Panc1 (cell line): ENCODE measurements around the gene SSH3. TPM values are rescaled to one million over a fixed set of nuclear protein-coding genes. Genes with fewer than 3 reads are reported as not detected.
A peak's percentile ranks its signal among the peaks of the same experiment; 100 is the strongest.

Experiments used
- ATAC-seq: fragments of 200-7000 bp; cut with Tn5 transposase; 2 replicates; pipeline ENCODE4 v1.9.1; 2020; ENCODE audit warnings: mild to moderate bottlenecking, moderate library complexity
- BruUV-seq: library from RNA; stranded (reverse); fragments of 400-500 nt; replicated peaks from 2 replicates; lab custom pipeline; 2021; lab: Mats Ljungman, UMichigan
- CTCF ChIA-PET: fragments of 300-600 bp; sonication (Branson Sonifier 250); formaldehyde crosslinking; loops from one replicate; lab custom pipeline; 2022; ENCODE audit warnings: antibody characterized with exemption; lab: Charles Lee
- POLR2A ChIA-PET: fragments of 300-600 bp; sonication (Branson Sonifier 250); formaldehyde crosslinking; loops from one replicate; lab custom pipeline; 2022; ENCODE audit warnings: antibody characterized with exemption; lab: Charles Lee
- DNase-seq: peaks from one replicate; pipeline ENCODE4 v3.0.0-alpha.2; 2010; ENCODE audit warnings: low read depth, low spot score
- H3K27ac ChIP-seq: 2 replicates; pipeline ENCODE4 v1.5.1; 2011; ENCODE audit warnings: mild to moderate bottlenecking, low read length, inconsistent platforms
- H3K27me3 ChIP-seq: fragments of 200-500 bp; sonication (Bioruptor generic); 2 replicates; pipeline ENCODE4 v1.6.0; 2014; ENCODE audit warnings: low read length, inconsistent platforms; ENCODE audit not compliant: control insufficient read depth, insufficient read depth
- H3K36me3 ChIP-seq: fragments of 200-500 bp; sonication (Bioruptor generic); 2 replicates; pipeline ENCODE4 v1.5.1; 2014; ENCODE audit warnings: inconsistent platforms, mild to moderate bottlenecking, low read length, moderate library complexity; ENCODE audit not compliant: control insufficient read depth, insufficient read depth
- H3K4me1 ChIP-seq: 2 replicates; pipeline ENCODE4 v1.5.1; 2011; ENCODE audit warnings: inconsistent platforms, mild to moderate bottlenecking, low read length, moderate library complexity; ENCODE audit not compliant: control insufficient read depth, insufficient read depth
- H3K4me3 ChIP-seq, 2 experiments: 2 replicates each; pipeline ENCODE4 v1.5.1; 2011 to 2012; ENCODE audit warnings: low read depth in 2 of 2, low read length in 2 of 2, mild to moderate bottlenecking in 2 of 2, inconsistent platforms in 1 of 2, moderate library complexity in 1 of 2
- H3K9me3 ChIP-seq: fragments of 200-500 bp; sonication (Bioruptor generic); 2 replicates; pipeline ENCODE4 v1.5.1; 2014; ENCODE audit warnings: low read depth, mild to moderate bottlenecking, inconsistent platforms, low read length, moderate library complexity; ENCODE audit not compliant: control insufficient read depth, insufficient read depth
- CTCF ChIP-seq: fragments of 450-650 bp; IDR thresholded peaks from 2 replicates; pipeline ENCODE4 v1.5.1; 2017; ENCODE audit warnings: mild to moderate bottlenecking
- POLR2AphosphoS5 ChIP-seq: IDR thresholded peaks from 2 replicates; pipeline ENCODE4 v1.6.1; 2012; ENCODE audit warnings: mild to moderate bottlenecking, low read depth, low read length, moderate library complexity
- SIN3A ChIP-seq: IDR thresholded peaks from 2 replicates; pipeline ENCODE4 v1.6.1; 2012; ENCODE audit warnings: low read depth, mild to moderate bottlenecking, low read length, moderate library complexity, borderline replicate concordance; ENCODE audit not compliant: insufficient read depth
- TCF7L2 ChIP-seq: IDR thresholded peaks from 2 replicates; pipeline ENCODE4 v1.6.1; 2011; ENCODE audit warnings: mild to moderate bottlenecking, low read depth, low read length, inconsistent platforms
- in situ Hi-C: cut with HindIII; loops from 2 replicates; pipeline ENCODE4 v1.10.0; 2016; ENCODE audit warnings: low sequenced_read_pairs, low pct_unique_long_range_greater_than_20kb
- intact Hi-C: fragments of 100-400 bp; cut with micrococcal nuclease; formaldehyde crosslinking; loops from one replicate; pipeline ENCODE4 v1.10.0; 2022; ENCODE audit not compliant: unreplicated experiment
- total RNA-seq: library from RNA; stranded (reverse); gene quantifications from one replicate; pipeline ENCODE4 v1.2.1, GENCODE V29; 2021; ENCODE audit not compliant: unreplicated experiment
- TF ChIP-seq, protein P1 (sequence below), 2 experiments: IDR thresholded peaks; 2 replicates each; pipeline ENCODE4 v1.6.1; 2011 to 2012; ENCODE audit warnings: low read depth in 2 of 2, control low read depth in 1 of 2, low read length in 1 of 2, mild to moderate bottlenecking in 1 of 2, moderate library complexity in 1 of 2; ENCODE audit not compliant: insufficient read depth in 1 of 2

SSH3 gene
- total RNA-seq, 1 experiment from 2014 or later, result 79.8 TPM

GRCh38 chr11:67255353-67255752 lies 48.0 kb upstream of the SSH3 start:
- H3K36me3 ChIP-seq, result peaks cover 44% of the 10 kb centered on the region
- in situ Hi-C loops (no loop called here), intact Hi-C loops (no loop called here)
- POLR2A ChIA-PET, result no interaction called here
- no peak overlapping the region for H3K4me3 ChIP-seq
- no peak for ATAC-seq
- no peaks in the 10 kb centered on the region for H3K27me3 ChIP-seq
- no peak overlapping the region for H3K27ac ChIP-seq
- no peaks in the 10 kb centered on the region for H3K4me1 ChIP-seq
- CTCF ChIA-PET, result no interaction called here
- no peak for TF ChIP-seq CTCF
- no peak for TF ChIP-seq POLR2AphosphoS5
- TF ChIP-seq, protein P1, sequence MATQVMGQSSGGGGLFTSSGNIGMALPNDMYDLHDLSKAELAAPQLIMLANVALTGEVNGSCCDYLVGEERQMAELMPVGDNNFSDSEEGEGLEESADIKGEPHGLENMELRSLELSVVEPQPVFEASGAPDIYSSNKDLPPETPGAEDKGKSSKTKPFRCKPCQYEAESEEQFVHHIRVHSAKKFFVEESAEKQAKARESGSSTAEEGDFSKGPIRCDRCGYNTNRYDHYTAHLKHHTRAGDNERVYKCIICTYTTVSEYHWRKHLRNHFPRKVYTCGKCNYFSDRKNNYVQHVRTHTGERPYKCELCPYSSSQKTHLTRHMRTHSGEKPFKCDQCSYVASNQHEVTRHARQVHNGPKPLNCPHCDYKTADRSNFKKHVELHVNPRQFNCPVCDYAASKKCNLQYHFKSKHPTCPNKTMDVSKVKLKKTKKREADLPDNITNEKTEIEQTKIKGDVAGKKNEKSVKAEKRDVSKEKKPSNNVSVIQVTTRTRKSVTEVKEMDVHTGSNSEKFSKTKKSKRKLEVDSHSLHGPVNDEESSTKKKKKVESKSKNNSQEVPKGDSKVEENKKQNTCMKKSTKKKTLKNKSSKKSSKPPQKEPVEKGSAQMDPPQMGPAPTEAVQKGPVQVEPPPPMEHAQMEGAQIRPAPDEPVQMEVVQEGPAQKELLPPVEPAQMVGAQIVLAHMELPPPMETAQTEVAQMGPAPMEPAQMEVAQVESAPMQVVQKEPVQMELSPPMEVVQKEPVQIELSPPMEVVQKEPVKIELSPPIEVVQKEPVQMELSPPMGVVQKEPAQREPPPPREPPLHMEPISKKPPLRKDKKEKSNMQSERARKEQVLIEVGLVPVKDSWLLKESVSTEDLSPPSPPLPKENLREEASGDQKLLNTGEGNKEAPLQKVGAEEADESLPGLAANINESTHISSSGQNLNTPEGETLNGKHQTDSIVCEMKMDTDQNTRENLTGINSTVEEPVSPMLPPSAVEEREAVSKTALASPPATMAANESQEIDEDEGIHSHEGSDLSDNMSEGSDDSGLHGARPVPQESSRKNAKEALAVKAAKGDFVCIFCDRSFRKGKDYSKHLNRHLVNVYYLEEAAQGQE (IDR thresholded peaks at IDR 0.05; ENCODE audit: insufficient read depth in 1 of 2, low read depth in 2 of 2, low read length in 1 of 2), result no peak
- TF ChIP-seq TCF7L2, result no peak
- TF ChIP-seq SIN3A, result no peak
- DNase-seq, result no peak
- no peaks in the 10 kb centered on the region for H3K9me3 ChIP-seq
- BruUV-seq, result no TSS peak

DNA sequence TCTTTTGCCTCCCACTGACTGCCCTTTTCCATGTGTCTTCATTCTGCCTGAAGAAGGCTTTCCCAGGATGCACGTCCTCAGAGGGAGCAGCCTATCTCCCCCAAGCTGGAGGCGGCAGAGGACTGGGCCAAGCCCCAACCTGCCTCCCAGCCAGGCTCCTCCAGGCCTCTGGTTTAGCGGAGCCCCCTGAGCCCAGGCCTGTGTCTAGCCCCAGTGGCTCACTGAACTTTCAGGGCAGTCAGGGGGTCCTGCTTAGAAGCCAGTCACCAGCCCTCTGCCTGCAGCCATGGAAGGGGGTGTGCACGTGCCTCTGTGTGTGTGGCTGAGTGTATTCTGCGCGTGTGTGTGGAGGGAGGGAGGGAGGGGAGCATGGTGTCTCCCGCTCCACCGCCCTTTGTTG lies 47.5 kb upstream of the SSH3 start:
- POLR2A ChIA-PET, result no interaction called here

DNA sequence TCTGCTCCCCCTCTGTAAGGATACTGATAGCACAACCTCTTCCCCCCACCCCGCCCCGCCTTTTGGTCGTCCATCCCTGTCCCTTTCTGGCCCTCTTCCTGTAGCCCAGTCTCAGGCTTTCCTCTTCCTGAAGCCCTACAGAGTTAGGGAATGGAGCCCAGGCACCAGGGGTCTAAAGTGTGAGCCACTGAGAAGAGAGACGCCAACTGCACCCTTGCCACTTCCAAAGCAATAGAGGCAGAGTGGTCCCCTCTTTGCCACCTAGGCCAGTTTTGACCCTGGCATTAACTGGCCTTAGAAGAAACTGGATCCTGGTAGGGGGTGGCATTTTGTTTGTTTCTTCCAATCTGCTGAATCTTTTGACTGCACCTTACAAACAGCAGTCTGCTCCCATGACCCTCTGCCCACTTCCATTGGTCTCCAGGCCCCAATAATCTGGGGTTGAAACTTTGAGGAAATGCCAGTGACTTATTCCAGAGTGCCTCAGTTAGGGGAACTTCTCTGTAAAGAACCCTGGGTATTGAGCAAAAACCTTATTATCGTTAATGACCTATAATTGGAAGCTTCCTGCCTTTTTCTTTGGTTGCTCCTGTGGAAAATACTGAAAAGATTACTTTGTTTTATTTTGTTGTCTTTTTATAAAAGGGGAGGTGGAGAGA lies 46.7 kb upstream of the SSH3 start:
- ChIA-PET POLR2A (no interaction called here), CTCF (no interaction called here)
- no peak for ATAC-seq
- TF ChIP-seq SIN3A (no peak), TCF7L2 (no peak), POLR2AphosphoS5 (no peak), CTCF (no peak)
- TF ChIP-seq, protein P1 (IDR thresholded peaks at IDR 0.05; ENCODE audit: insufficient read depth in 1 of 2, low read depth in 2 of 2, low read length in 1 of 2), result no peak
- no peak overlapping the region for H3K27ac ChIP-seq
- H3K4me3 ChIP-seq, result no peak overlapping the region
- DNase-seq, result no peak
- peaks cover 33% of the 10 kb centered on the region for H3K36me3 ChIP-seq
- intact Hi-C loops (no loop called here), in situ Hi-C loops (no loop called here)
- H3K9me3 ChIP-seq, result no peaks in the 10 kb centered on the region
- no peaks in the 10 kb centered on the region for H3K27me3 ChIP-seq
- H3K4me1 ChIP-seq, result peaks cover under 1% of the 10 kb centered on the region; the same call in 1 of the 2 replicates
- TSS peak; percentile 80 for BruUV-seq

More for the DNA sequence above, 47.5 kb upstream of the SSH3 start:
- DNase-seq, result no peak
- BruUV-seq, result no TSS peak
- H3K27me3 ChIP-seq, result no peaks in the 10 kb centered on the region
- ATAC-seq, result no peak
- CTCF ChIA-PET, result no interaction called here
- no peak overlapping the region for H3K27ac ChIP-seq
- intact Hi-C loops, result no loop called here
- in situ Hi-C loops, result no loop called here
- H3K4me3 ChIP-seq, result no peak overlapping the region
- no peak for TF ChIP-seq POLR2AphosphoS5
- H3K4me1 ChIP-seq, result no peaks in the 10 kb centered on the region
- H3K36me3 ChIP-seq, result peaks cover 40% of the 10 kb centered on the region
- no peaks in the 10 kb centered on the region for H3K9me3 ChIP-seq
